ENCODE data around the gene YIPF7. TPM values are rescaled to one million over a fixed set of nuclear protein-coding genes. Genes with fewer than 3 reads are reported as not detected.

The YIPF7 gene
- total and polyA plus RNA-seq, 4 donors: not detected

Other genes starting within 250 kb of the YIPF7 start
- not detected for gene KCTD8, start 202.8 kb downstream of the YIPF7 start, total RNA-seq
- gene KCTD8, start 202.8 kb downstream of the YIPF7 start, polyA plus RNA-seq: not detected
- 10 to 100 TPM; 11.7 to 13.0 TPM for gene GUF1, start 26.8 kb upstream of the YIPF7 start, total RNA-seq
- gene GUF1, start 26.8 kb upstream of the YIPF7 start, polyA plus RNA-seq: 1 to 10 TPM; 6.4 to 9.3 TPM
- 1 to 10 TPM; 3.5 to 5.3 TPM for gene GNPDA2, start 74.9 kb upstream of the YIPF7 start, total RNA-seq
- 1 to 10 TPM; 1.5 to 3.8 TPM for gene GNPDA2, start 74.9 kb upstream of the YIPF7 start, polyA plus RNA-seq